Keratinocyte (primary cell): ENCODE data around the gene DPF3. TPM values are rescaled to one million over a fixed set of nuclear protein-coding genes. Genes with fewer than 3 reads are reported as not detected.
A peak's percentile ranks its signal among the peaks of the same experiment; 100 is the strongest.

ENCODE experiments used
- DNase-seq: peaks from one replicate; pipeline ENCODE4 v3.0.0-alpha.2; 2011; ENCODE audit warnings: low read depth, missing footprints, low spot score
- FAIRE-seq: peaks from 2 replicates; lab custom pipeline; 2011; peaks lifted over from hg19 to GRCh38; lab: Jason Lieb, UNC
- H2AFZ ChIP-seq: 2 replicates; pipeline ENCODE4 v1.6.0; 2012; ENCODE audit warnings: low read length, control low read depth, inconsistent platforms; ENCODE audit not compliant: control insufficient read depth
- H3K27ac ChIP-seq: 2 replicates; pipeline ENCODE4 v1.5.1; 2011; ENCODE audit warnings: low read length; ENCODE audit not compliant: control insufficient read depth, insufficient read depth
- H3K27me3 ChIP-seq: 3 replicates; pipeline ENCODE4 v1.6.0; 2011; ENCODE audit warnings: low read length; ENCODE audit not compliant: control insufficient read depth, insufficient read depth; ENCODE audit errors: extremely low read depth
- H3K36me3 ChIP-seq, 2 experiments: 2 replicates in 1 of 2; 3 replicates in 1 of 2; pipeline ENCODE4 v1.5.1; 2011; ENCODE audit warnings: low read length in 2 of 2, mild to moderate bottlenecking in 1 of 2; ENCODE audit not compliant: control insufficient read depth in 2 of 2, insufficient read depth in 2 of 2; ENCODE audit errors: extremely low read depth in 1 of 2
- H3K4me1 ChIP-seq: 3 replicates; pipeline ENCODE4 v1.5.1; 2011; ENCODE audit warnings: low read length; ENCODE audit not compliant: control insufficient read depth, insufficient read depth; ENCODE audit errors: extremely low read depth
- H3K4me2 ChIP-seq: 3 replicates; pipeline ENCODE4 v1.6.0; 2011; ENCODE audit warnings: low read depth, low read length; ENCODE audit not compliant: control insufficient read depth, insufficient read depth; ENCODE audit errors: extremely low read depth
- H3K4me3 ChIP-seq, 3 experiments: fragments of 200-600 bp in 1 of 3; sonication (generic) in 1 of 3; 2 replicates in 2 of 3; 3 replicates in 1 of 3; pipeline ENCODE4 v1.5.1; 2011 to 2016; ENCODE audit warnings: low read length in 3 of 3, mild to moderate bottlenecking in 3 of 3, control low read depth in 2 of 3, inconsistent platforms in 1 of 3, low read depth in 1 of 3, mixed read lengths in 1 of 3, mixed run types in 1 of 3, moderate library complexity in 1 of 3; ENCODE audit not compliant: control insufficient read depth in 2 of 3, insufficient read depth in 2 of 3; ENCODE audit errors: extremely low read depth in 1 of 3
- H3K79me2 ChIP-seq: 2 replicates; pipeline ENCODE4 v1.6.0; 2012; ENCODE audit warnings: low read length; ENCODE audit not compliant: control insufficient read depth, insufficient read depth
- H3K9ac ChIP-seq: 3 replicates; pipeline ENCODE4 v1.6.0; 2011; ENCODE audit warnings: low read length; ENCODE audit not compliant: control insufficient read depth, insufficient read depth; ENCODE audit errors: extremely low read depth
- H3K9me1 ChIP-seq: 3 replicates; pipeline ENCODE4 v1.6.0; 2011; ENCODE audit warnings: low read length; ENCODE audit not compliant: control insufficient read depth, insufficient read depth; ENCODE audit errors: extremely low read depth
- H3K9me3 ChIP-seq: 2 replicates; pipeline ENCODE4 v1.5.1; 2012; ENCODE audit warnings: low read depth, low read length; ENCODE audit not compliant: control insufficient read depth
- H4K20me1 ChIP-seq: 3 replicates; pipeline ENCODE4 v1.6.0; 2011; ENCODE audit warnings: low read length; ENCODE audit not compliant: control insufficient read depth, insufficient read depth; ENCODE audit errors: extremely low read depth
- CTCF ChIP-seq, 3 experiments: IDR thresholded peaks in 1 of 3; conservative IDR thresholded peaks in 1 of 3; optimal IDR thresholded peaks in 1 of 3; 2 replicates in 2 of 3; 3 replicates in 1 of 3; pipeline versions ENCODE3 to v1.5.1; 2011; ENCODE audit warnings: low read length in 3 of 3, mild to moderate bottlenecking in 3 of 3, moderate library complexity in 2 of 3, control low read depth in 1 of 3, inconsistent platforms in 1 of 3; ENCODE audit not compliant: insufficient read depth in 2 of 3; ENCODE audit errors: extremely low read depth in 1 of 3
- EZH2 ChIP-seq: IDR thresholded peaks from one replicate; pipeline ENCODE4 v1.6.1; 2012; ENCODE audit warnings: inconsistent platforms, mild to moderate bottlenecking, low read length, moderate library complexity
- dilution Hi-C: fragments of 300-500 bp; cut with MboI; formaldehyde crosslinking; loops from one replicate; pipeline ENCODE4 v1.7.0; 2020; ENCODE audit warnings: low sequenced_read_pairs; ENCODE audit not compliant: extremely low pct_ligation_motif_present
- polyA plus RNA-seq, 5 experiments: library from polyadenylated mRNA; depleted of rRNA in 3 of 5; stranded (reverse) in 3 of 5; stranded (forward) in 1 of 5; unstranded in 1 of 5; fragments of >200 nt; gene quantifications; 1 replicate in 1 of 5; 2 replicates in 3 of 5; 3 replicates in 1 of 5; pipeline versions ENCODE4 v1.2.1 to v1.2.3, GENCODE V29; 2011 to 2012; ENCODE audit warnings: missing spikeins in 2 of 5, low read depth in 1 of 5, low replicate concordance in 1 of 5

Gene DPF3
- polyA plus RNA-seq, 1 donor (not counting 4 experiments of a cell fraction or from before 2014, with no cell fraction given), result 1.1 TPM

GRCh38 chr14:72894623-72895378 lies 900 bp upstream of the DPF3 start:
- Histone ChIP-seq H3K79me2 (no peaks in the 10 kb centered on the region), H3K9me1 (no peaks in the 10 kb centered on the region), H3K9ac (peak overlapping the region; percentile 39), H3K4me2 (peak overlapping the region; percentile 100), H3K27me3 (peaks cover 24% of the 10 kb centered on the region), H3K4me1 (peaks cover 22% of the 10 kb centered on the region), H3K27ac (no peak overlapping the region), H3K4me3 (peak overlapping the region; percentile 56 to 99 (median 77)), H4K20me1 (no peaks in the 10 kb centered on the region), H3K9me3 (no peaks in the 10 kb centered on the region), H2AFZ (peak overlapping the region; percentile 89), H3K36me3 (no peaks in the 10 kb centered on the region)
- peak; percentile 56 for FAIRE-seq
- dilution Hi-C loops, result no loop called here
- no peak for DNase-seq
- TF ChIP-seq EZH2 (no peak), CTCF (optimal IDR thresholded peaks at IDR 0.05 in 1 of 3, IDR thresholded peaks at IDR 0.05 in 1 of 3, conservative IDR thresholded peaks at IDR 0.05 in 1 of 3; ENCODE audit: extremely low read depth in 1 of 3, insufficient read depth in 2 of 3, low read length in 3 of 3) (no peak)

DNA sequence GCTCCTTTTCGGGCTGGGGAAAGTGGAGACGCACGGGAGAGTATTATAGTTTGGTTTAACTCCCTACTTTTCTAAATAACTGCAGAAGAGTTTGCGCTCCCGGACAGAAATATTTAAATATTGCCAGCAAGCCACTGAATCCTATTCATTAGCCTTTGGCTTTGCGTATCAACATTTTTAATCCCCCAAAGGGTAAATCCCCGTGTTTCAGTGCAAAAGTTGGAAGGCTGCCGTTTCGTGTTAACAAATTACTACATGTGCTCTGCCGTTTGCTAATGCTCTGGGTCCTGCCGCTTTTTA lies 372 bp upstream of the DPF3 start:
- TF ChIP-seq CTCF (optimal IDR thresholded peaks at IDR 0.05 in 1 of 3, IDR thresholded peaks at IDR 0.05 in 1 of 3, conservative IDR thresholded peaks at IDR 0.05 in 1 of 3; ENCODE audit: extremely low read depth in 1 of 3, insufficient read depth in 2 of 3, low read length in 3 of 3), result no peak
- no peak overlapping the region for H3K27ac ChIP-seq
- no peaks in the 10 kb centered on the region for H3K79me2 ChIP-seq
- DNase-seq (no peak), FAIRE-seq (no peak)
- H3K4me3 ChIP-seq, result peak overlapping the region; percentile 56 to 99 (median 77)
- H3K9me3 ChIP-seq, result no peaks in the 10 kb centered on the region
- peaks cover 24% of the 10 kb centered on the region for H3K27me3 ChIP-seq
- no peaks in the 10 kb centered on the region for H4K20me1 ChIP-seq
- H3K4me1 ChIP-seq, result peaks cover 22% of the 10 kb centered on the region
- H3K9me1 ChIP-seq, result no peaks in the 10 kb centered on the region
- peak overlapping the region; percentile 39 for H3K9ac ChIP-seq
- no peaks in the 10 kb centered on the region for H3K36me3 ChIP-seq
- H2AFZ ChIP-seq, result peak overlapping the region; percentile 89
- dilution Hi-C loops, result no loop called here
- peak overlapping the region; percentile 100 for H3K4me2 ChIP-seq
